ELF-1 (cell line): ENCODE measurements around the gene TSPAN9.

Experiments
- DNase-seq: peaks from one replicate; pipeline ENCODE4 v3.0.0-alpha.2; 2016; ENCODE audit warnings: low read depth, low spot score

Gene TSPAN9

DNA sequence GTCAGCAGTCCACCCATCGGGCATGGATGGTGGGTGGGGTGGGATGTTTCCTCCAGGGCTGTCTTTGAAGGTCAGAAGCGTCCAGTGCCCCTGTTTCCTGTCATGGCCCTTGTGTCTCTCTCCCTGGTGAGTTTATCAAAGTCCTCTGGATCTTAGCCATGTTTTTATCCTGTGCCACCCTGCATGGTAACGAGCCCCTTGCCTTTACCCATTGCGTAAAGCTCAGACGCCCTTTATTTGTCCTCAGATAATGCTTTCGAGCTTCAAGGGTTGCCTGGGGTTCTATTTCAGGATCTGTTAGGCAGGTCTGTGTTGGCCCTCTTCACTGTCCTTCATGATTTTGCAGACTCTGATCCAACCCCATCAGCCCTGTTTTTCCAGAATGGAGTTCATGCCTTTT lies 172.9 kb downstream of the TSPAN9 start:
- no peak for DNase-seq

DNA sequence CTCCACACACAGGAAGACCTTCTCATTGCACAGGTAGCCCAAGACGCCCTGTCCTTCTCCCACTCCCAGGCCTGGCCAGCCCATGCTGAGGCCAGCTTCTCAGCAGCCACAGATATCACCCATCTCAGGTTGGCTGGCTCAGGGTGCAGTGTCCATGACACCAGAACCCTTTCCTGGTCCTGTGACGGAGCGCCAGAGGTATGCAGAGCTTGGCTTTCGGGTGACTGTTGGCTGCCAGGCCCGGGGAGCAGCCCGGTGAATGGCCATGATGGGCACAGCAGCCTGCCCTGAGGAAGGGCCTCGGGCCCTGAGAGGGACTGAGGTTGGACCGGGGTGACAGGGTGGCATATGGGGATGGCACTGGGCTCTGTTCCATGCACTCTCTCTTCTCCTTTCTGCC lies 173.4 kb downstream of the TSPAN9 start:
- no peak for DNase-seq

DNA sequence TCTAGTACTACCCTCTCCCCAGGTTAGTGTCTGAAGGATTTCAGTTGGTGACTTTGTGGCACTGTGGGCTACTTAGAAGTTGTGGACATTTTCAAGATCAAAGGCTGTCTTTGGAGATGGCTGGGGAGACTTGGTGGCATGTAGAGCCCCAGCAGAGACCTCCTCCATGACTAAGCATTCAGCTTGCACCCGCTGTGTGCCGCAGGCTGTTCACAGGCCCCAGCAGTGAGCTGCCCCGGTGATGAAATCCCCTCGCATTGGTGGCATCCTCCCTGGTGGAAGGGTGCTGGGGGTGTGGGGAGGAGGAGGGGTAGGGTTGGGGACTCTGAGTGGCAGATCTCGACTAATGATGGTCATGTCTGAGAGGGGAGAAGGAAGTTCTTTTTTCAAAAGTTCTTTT lies 173.9 kb downstream of the TSPAN9 start:
- DNase-seq: no peak

DNA sequence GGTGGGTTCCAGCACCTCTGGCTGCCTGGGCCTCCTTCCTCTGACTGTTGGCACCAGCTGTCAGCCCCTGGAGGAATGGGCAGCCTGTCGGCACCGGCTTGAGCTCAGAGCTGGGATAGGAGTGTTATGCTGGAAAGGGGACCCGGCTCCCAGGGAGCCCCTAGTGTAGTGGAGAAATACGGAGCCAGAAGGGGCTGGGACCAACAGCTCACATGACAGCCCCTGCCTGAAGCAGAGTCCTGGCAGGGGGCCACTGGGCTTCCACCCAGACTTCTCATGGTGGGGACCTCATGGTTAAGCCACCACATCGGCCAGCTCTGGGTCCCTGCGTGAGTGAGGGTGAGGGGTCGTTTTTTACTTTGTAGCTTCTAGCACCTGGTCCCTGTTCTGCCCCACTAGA lies 174.5 kb downstream of the TSPAN9 start:
- DNase-seq: no peak

- DNase-seq: no peak
These were observed 175.3 kb downstream of the TSPAN9 start for GRCh38 chr12:3252450-3252891.

DNA sequence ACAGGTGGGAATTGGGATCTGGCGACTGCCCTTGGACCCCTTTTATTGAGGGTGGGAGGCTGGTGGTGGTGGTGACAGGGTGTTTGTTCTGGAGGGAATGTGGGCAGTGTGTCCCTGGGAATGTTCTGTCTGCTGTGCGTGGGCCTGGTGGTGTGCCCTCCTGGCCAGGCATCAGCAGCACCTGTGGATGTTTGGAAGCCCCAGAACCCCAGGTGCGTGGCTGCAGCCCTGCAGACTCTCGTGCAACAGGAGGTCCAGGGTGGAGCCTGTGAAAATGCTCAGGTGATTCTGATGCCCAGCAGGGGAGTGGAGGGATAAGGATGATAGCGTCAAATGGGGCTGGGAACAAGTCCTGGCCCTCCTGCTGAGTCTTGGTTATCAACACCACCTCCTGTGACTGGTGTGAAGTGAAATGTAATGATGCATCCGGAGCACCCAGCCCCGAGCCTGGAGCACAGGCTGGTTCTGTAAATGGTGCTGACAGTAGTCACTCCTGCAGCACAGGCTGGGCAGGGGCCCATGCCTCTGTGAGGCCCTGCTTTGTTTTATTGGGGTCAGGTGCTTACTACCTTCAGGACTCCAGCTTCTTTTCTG lies 176.6 kb downstream of the TSPAN9 start:
- DNase-seq: no peak

DNA sequence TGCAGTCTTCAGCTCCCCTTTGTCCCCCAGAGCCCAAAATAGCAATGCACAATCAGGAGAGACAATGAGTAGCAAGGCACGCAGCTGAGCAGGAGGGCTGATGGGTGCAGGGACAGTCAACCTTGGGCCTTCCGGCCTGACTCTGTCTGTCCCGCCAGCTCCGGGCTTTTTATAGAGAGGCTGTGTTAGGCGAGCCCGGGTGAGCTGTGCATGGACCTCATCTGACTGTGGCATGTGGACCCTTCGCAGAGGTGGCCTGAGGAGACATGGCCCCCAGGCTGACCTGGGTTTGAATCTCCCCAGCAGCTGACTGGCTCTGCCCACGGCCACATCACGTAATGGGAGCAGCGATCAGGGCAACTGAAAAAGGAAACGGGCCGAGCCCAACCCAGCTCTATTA lies 177.9 kb downstream of the TSPAN9 start:
- DNase-seq: no peak

- DNase-seq: peak; percentile 7
These were observed 179.0 kb downstream of the TSPAN9 start for GRCh38 chr12:3256103-3256631.

- no peak for DNase-seq
These were observed 180.2 kb downstream of the TSPAN9 start for GRCh38 chr12:3257411-3257810.

DNA sequence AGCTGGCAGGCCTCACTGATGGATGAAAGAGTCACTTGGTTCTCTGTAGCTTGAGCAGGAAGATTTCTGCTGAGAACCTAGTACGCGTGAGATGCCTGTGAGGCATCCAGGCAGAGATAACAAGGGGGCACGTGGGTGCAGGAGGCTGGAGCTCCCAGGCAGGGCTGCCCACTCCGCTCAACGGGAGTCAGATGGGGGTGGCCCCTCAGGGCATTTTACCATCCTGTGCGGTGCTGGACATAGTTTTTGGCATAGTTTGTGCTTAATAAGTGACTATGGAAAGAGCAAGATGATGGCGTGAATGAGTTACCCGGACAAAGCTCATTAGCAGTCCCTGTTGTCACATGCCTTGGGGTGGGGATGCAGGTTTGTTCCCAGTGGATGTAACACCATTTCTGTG lies 182.8 kb downstream of the TSPAN9 start:
- DNase-seq: no peak

DNA sequence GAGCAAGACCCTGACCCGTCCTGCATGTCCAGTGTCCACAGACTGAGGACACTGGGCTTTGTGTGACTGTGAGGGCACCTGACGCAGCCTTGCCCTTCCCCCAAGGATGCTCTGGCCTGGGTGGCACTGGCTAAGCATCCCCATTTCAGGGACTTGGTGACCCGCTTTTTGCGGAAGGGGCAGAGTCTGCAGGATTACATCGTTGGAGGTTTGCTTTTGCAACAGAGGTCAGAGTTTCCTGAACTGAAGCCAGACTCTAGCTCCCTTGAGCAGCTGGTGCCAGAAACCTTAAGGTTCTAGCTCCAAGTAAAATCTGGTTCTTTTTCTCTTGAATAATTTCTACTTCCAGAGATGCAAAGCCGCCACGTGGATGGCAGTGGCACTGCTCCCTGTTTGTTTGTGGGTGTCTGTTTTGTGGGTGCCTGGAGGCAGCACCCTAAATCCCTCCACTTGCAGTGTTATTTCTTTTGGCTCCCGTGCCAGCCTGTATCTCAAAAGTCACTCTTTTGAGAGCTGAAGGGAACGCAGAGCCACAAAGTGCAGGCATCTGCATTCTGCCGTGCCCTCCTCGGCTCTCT lies 184.7 kb downstream of the TSPAN9 start:
- no peak for DNase-seq

- peak; percentile 55 for DNase-seq
These were observed 185.3 kb downstream of the TSPAN9 start for GRCh38 chr12:3262470-3262869.

DNA sequence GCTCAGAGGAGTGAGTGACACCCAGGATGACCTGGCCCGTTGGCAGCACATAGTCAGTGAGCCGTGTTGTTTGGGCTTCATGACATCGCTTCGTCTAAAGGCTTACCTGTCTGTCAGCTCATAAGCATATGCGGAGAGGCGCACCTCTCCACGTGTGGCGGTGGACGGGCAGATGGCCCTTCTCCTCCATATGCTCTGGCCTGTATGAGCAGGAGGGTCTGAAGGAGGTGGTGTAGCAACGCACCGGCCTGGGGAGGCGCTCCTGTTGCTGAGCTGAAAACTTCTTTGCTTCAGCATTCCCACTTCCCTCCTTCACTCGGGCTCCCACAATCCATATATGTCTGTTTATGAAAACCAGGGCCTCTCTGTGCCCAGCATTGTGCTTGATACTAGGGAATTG lies 186.1 kb downstream of the TSPAN9 start:
- DNase-seq: no peak

GRCh38 chr12:3263939-3264922 lies 187.1 kb downstream of the TSPAN9 start:
- no peak for DNase-seq

DNA sequence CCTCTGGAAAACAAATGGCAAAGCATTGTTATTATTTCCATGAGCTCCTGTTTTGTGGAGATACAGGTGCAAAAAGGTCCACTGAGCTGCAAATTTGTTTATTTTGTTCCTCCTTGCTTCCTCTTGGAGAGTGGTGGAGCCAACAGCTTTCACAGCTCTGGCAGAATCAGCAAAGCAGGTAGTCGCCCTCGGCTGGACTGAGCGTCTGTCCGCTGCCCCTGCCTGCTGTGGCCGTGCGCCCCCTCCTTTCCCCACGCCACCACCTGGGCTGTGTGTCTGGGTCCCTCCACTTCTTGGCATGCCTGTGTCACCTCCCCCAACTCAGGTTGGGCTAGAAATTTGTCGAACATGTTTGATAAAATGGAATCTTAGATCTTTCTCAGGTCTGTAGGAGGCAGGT lies 188.2 kb downstream of the TSPAN9 start:
- no peak for DNase-seq

DNA sequence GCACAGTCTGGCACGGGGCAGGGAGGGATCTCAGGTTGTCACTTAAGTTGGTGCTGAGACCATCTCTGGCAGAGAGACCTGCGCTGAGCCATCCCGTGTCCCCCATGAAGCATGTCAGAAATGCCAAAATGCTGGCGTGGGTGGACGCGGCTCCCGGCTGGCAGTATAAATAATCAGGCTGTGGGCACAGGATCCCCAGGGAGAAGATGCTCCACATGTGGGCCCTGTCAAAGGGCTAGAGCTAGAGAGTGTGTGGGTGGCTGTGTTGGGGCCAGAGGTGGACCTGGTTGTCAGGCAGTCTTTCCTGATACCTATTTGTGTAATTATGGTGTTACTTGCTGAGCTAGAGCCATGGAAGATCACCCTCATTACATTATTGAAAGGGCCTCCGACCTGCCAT lies 189.5 kb downstream of the TSPAN9 start:
- DNase-seq: no peak

- DNase-seq: no peak
These were observed 190.5 kb downstream of the TSPAN9 start for GRCh38 chr12:3267690-3268089.

DNA sequence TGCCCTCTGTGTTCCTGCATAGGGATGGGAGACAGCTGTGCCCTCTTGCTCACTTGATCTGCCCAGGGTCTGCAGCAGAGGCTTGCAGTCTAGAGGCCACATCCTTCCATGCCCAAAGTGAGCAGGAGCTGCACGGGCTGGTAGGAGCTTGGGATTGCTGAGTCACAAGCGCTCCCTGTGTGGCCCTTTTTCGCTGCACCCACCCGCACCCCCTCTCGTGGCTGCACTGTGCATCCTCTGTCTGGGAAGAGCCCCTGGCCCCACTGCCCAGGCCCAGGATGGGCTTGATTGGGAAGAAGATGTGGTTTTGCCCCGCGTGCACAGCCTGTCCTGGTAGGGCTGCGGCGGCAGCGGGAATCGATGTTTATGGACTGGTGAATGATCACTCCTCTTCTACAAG lies 192.4 kb downstream of the TSPAN9 start:
- DNase-seq: peak; percentile 36

- no peak for DNase-seq
These were observed 194.0 kb downstream of the TSPAN9 start for GRCh38 chr12:3271146-3271545.

GRCh38 chr12:3271639-3272038 lies 194.5 kb downstream of the TSPAN9 start:
- DNase-seq: no peak

- DNase-seq: no peak
These were observed 195.8 kb downstream of the TSPAN9 start for GRCh38 chr12:3272958-3273357.

DNA sequence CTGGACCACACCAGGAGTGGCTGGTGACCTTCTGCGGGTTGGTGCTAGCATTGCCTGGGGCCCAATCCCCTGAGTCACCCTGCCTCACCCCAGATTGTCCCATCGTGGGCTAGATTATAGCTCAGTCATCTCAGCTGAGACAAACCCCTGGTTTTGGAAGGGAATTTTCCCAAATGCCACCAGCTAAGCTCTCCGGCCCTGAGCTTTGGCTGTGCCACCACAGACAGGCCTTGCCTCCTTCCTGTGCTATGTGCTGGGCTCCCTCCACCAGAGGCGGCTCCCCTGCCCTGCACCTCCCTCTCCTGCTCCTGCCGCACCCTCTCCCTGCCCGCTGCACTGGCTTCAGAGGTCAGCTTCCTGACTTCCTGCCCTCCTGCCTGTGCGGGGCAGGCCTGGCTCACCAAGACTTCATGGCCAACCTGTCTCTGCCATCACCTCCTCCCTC lies 196.3 kb downstream of the TSPAN9 start:
- no peak for DNase-seq
